GM21529 (cell line): ENCODE measurements around the gene ANO2.

Experiments
- ATAC-seq: cut with Tn5 transposase; IDR thresholded peaks from one replicate; pipeline ENCODE4 v1.9.1; 2021; ENCODE audit not compliant: unreplicated experiment

The ANO2 gene

GRCh38 chr12:5921027-5921909, 23.8 kb downstream of the ANO2 start:
- no peak for ATAC-seq

GRCh38 chr12:5916785-5917290, 28.2 kb downstream of the ANO2 start:
- ATAC-seq: no peak

- ATAC-seq: no peak
Observed at GRCh38 chr12:5915511-5915910, 29.5 kb downstream of the ANO2 start.

GRCh38 chr12:5914387-5915149, 30.5 kb downstream of the ANO2 start:
- ATAC-seq: no peak

- ATAC-seq: no peak
Observed at GRCh38 chr12:5913387-5913786, 31.7 kb downstream of the ANO2 start.

- ATAC-seq: no peak
Observed at GRCh38 chr12:5912437-5913334, 32.4 kb downstream of the ANO2 start.

GRCh38 chr12:5912011-5912410, 33.0 kb downstream of the ANO2 start:
- ATAC-seq: no peak

GRCh38 chr12:5910790-5911548, 34.1 kb downstream of the ANO2 start:
- no peak for ATAC-seq

- ATAC-seq: no peak
Observed at GRCh38 chr12:5909560-5909959, 35.5 kb downstream of the ANO2 start.

- no peak for ATAC-seq
Observed at GRCh38 chr12:5908251-5908650, 36.8 kb downstream of the ANO2 start.

GRCh38 chr12:5907807-5908206, 37.3 kb downstream of the ANO2 start:
- ATAC-seq: no peak

GRCh38 chr12:5905757-5906156, 39.3 kb downstream of the ANO2 start:
- no peak for ATAC-seq

- ATAC-seq: no peak
Observed at GRCh38 chr12:5904969-5905368, 40.1 kb downstream of the ANO2 start.

- no peak for ATAC-seq
Observed at GRCh38 chr12:5904441-5904840, 40.6 kb downstream of the ANO2 start.

- no peak for ATAC-seq
Observed at GRCh38 chr12:5902736-5903135, 42.3 kb downstream of the ANO2 start.

GRCh38 chr12:5901416-5901815, 43.6 kb downstream of the ANO2 start:
- no peak for ATAC-seq

- no peak for ATAC-seq
Observed at GRCh38 chr12:5900533-5901205, 44.4 kb downstream of the ANO2 start.

- ATAC-seq: no peak
Observed at GRCh38 chr12:5900076-5900475, 45.0 kb downstream of the ANO2 start.

GRCh38 chr12:5899675-5900074, 45.4 kb downstream of the ANO2 start:
- ATAC-seq: no peak

GRCh38 chr12:5898874-5899273, 46.2 kb downstream of the ANO2 start:
- ATAC-seq: no peak
